Skeletal muscle cell (primary cell): Measurements from ENCODE around the gene L3HYPDH.

Experiments used
- DNase-seq: peaks from one replicate; pipeline ENCODE4 v3.0.0-alpha.2; 2010; ENCODE audit warnings: low read depth
- H3K4me3 ChIP-seq: 2 replicates; pipeline ENCODE4 v1.5.1; 2011; ENCODE audit warnings: low read depth, mild to moderate bottlenecking, control low read depth, low read length, moderate library complexity

The L3HYPDH gene

DNA sequence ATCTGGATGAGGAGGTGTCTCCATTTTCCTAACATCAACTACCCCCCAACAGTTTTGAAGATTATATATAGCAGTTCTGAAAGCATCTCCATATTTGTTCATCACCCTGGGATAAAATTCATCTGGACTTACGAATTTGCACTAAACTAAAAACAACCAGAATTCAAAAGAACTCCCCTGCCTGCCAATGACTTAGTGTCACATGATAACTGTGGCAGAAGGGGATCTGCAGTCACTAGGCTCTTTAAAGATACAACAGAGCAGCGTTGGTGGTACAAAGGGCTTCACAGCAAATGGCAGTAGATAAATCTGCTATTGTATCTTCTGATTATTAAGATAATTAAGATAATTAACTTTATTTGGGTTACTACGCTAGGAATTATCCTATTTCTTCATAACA lies 49.1 kb downstream of the L3HYPDH start:
- no peak overlapping the region for H3K4me3 ChIP-seq
- DNase-seq, result no peak

DNA sequence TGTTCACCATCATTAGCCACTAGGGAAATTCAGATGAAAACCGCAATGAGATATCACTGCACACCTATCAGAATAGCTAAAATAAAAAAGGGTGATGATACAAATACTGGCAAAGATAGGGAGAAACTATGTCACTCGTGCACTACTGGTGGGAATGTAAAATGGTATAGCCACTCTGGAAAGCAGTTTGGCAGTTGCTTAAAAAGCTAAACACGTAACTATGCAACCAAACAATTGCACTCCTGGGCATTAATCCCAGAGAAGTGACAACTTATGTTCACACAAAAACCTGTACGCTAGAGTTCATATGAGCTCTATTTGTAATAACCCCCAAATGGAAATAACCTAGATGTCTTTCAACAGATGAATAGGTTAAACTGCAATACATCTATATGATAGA lies 54.4 kb downstream of the L3HYPDH start:
- DNase-seq, result no peak
- H3K4me3 ChIP-seq, result no peak overlapping the region

DNA sequence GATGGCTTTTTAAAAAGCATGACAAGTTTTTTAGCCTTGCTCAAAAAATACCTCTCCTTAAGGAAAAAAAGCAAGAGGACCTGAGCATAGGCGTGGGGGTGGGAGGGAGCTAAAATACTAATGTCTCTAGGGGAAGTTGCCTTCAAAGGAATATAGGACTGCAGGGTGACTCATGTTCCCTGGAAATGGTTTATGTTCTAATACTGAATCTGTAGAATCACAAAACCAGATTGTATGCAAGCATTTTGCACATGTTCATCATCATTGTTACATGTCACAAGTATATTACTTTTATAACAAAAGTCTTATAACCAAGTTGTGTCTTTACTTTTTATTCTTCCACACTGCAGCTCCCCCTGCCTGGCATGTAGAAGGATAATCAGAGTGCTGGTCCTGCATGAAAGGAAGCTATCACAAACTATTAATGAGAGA lies 55.6 kb downstream of the L3HYPDH start:
- peak; percentile 85 for DNase-seq
- H3K4me3 ChIP-seq, result no peak overlapping the region

DNA sequence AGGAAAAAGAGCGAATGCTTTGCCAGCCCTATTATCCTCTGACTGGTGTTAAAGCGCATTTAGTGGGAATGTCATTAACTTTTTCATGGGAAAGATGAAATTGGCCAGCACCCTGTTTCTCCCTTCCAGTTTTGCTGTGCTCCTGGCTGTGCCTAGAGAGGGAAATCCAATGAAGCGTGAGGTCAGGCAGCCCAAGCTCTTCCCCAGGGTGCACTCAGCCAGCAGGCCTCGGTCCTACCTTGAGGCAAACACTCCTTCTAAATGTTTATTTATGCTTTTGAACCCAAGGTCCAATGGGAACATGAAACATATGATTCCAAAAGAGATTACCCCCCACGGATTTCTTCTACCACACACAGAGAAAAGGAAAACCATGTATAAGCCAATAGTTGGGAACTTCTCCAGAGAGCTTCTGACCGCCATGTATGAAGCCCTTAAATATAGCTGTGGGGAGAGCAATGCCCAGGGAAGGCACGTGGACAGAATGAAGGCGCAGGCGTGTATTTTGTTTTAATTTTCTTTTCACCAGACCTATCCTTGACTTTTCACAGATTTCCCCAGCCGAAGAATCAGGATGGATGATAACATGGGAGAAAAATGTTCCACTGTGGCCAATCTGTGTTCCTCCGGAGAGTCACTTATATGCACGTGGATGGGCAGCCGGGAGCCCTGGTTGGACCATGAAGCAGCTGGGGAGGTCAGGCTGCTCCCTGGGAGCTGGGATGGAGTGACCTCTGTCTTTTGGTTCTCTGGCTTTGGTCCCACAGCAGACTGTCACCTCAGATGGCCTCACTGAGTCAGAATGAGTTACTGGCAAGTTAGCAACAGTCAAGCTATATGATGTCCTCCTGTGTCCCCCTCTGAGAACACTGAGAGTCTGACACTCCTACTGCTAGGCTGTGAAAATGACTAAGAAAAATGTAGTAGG lies 56.3 kb downstream of the L3HYPDH start:
- no peak overlapping the region for H3K4me3 ChIP-seq
- peak; percentile 75 for DNase-seq

GRCh38 chr14:59425322-59425935 lies 58.8 kb downstream of the L3HYPDH start:
- peak; percentile 52 for DNase-seq
- H3K4me3 ChIP-seq, result no peak overlapping the region

- H3K4me3 ChIP-seq, result no peak overlapping the region
- no peak for DNase-seq
Observed at GRCh38 chr14:59424341-59425071, 59.7 kb downstream of the L3HYPDH start.
